Tibial nerve (tissue), 4 donors: ENCODE results near the gene ABI3BP. TPM values are rescaled to one million over a fixed set of nuclear protein-coding genes. Genes with fewer than 3 reads are reported as not detected.

Experiments
- DNase-seq, 2 donors: peaks; one replicate each; pipeline ENCODE4 v3.0.0-alpha.2; 2019; ENCODE audit warnings: low spot score in 2 of 2
- H3K27ac ChIP-seq, 4 donors: fragments of 200-600 bp; sonication (generic) in 3 of 4; one replicate each; pipeline ENCODE4 v1.5.1; 2017 to 2019; ENCODE audit warnings: mild to moderate bottlenecking in 1 of 4
- H3K27me3 ChIP-seq, 2 donors: fragments of 200-600 bp; sonication (generic) in 1 of 2; one replicate each; pipeline versions ENCODE4 v1.5.1 to v1.6.0; 2017 to 2019
- H3K36me3 ChIP-seq, 3 donors: fragments of 200-600 bp; sonication (generic); one replicate each; pipeline ENCODE4 v1.5.1; 2018 to 2019
- H3K4me1 ChIP-seq, 4 donors: fragments of 200-600 bp; sonication (generic) in 3 of 4; one replicate each; pipeline ENCODE4 v1.5.1; 2017 to 2019
- H3K4me3 ChIP-seq, 4 donors: fragments of 200-600 bp; sonication (generic) in 3 of 4; one replicate each; pipeline ENCODE4 v1.5.1; 2017 to 2019; ENCODE audit warnings: mild to moderate bottlenecking in 1 of 4, moderate library complexity in 1 of 4
- H3K9me3 ChIP-seq, 4 donors: fragments of 200-600 bp; sonication (generic) in 3 of 4; one replicate each; pipeline ENCODE4 v1.5.1; 2017 to 2019
- EP300 ChIP-seq, 2 donors: sonication (generic); formaldehyde crosslinking; IDR thresholded peaks; one replicate each; pipeline ENCODE4 v1.6.1; 2017; ENCODE audit warnings: antibody characterized with exemption in 2 of 2, mild to moderate bottlenecking in 1 of 2
- POLR2A ChIP-seq, 2 donors: fragments of 450-650 bp; IDR thresholded peaks; one replicate each; pipeline ENCODE4 v1.6.1; 2017; ENCODE audit warnings: antibody characterized with exemption in 2 of 2, mild to moderate bottlenecking in 2 of 2, moderate library complexity in 2 of 2
- WGBS, 2 donors: methylation state at CpG; one replicate each; pipeline ENCODE4 v1.1.5; 2018; 5-methylcytosine and 5-hydroxymethylcytosine counted together
- total RNA-seq, 4 donors: library from RNA; depleted of rRNA; stranded (reverse); fragments of >200 nt; gene quantifications; one replicate each; pipeline ENCODE4 v1.1.0, GENCODE V29; 2016
- TF ChIP-seq, protein P1 (sequence below), 5 experiments: fragments of 200-600 bp in 3 of 5; fragments of 450-650 bp in 2 of 5; sonication (generic) in 3 of 5; IDR thresholded peaks; one replicate each; pipeline ENCODE4 v1.5.1; 2016 to 2019; ENCODE audit warnings: antibody characterized with exemption in 5 of 5, mild to moderate bottlenecking in 3 of 5, moderate library complexity in 2 of 5

ABI3BP gene
- total RNA-seq, 4 donors from 2014 or later, result 39.6 to 189 (median 139) TPM

DNA sequence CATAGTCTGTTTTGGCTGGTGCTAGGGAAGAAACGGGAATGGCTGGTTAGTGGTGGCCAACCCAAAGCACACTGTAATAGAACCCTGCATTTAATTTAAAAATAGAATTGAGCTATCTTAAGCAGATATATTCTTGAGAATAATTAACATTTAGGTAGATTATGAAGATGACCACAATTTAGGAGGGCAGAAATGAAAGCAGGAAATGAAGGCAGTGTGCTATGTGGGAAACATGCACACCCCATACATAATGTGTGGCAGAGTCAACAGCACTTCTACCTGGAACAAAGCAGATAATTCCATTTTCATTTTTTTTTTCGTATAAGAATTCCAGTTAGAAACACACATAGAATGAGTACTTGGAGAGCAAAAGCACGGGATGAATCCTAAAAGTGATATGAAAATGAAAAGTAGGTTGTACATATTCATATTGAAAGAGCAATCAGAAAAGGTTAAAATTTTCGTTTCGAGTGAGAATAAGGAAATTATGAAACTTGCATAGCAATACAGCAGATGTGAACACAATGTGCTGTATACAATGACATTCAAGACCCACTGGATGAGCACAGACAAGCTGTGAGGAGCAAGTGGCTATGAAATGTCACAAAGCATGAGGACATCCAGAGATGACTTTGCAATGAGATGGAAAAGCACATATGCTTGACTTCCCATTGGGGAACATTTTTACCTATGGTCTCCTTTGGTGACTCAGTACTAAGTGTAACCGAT is 181.3 kb downstream of the ABI3BP start:
- 85 to 89% methylated on average over 6 of the region's 6 CpGs for WGBS, 2 donors
- peaks cover 0 to 5% (median 0%) of the 10 kb centered on the region in 3 donors for H3K36me3 ChIP-seq
- H3K4me1 ChIP-seq, result no peaks in the 10 kb centered on the region
- no peak overlapping the region for H3K27ac ChIP-seq
- H3K27me3 ChIP-seq, result no peaks in the 10 kb centered on the region
- no peak overlapping the region for H3K4me3 ChIP-seq
- DNase-seq, result no peak
- TF ChIP-seq, protein P1, sequence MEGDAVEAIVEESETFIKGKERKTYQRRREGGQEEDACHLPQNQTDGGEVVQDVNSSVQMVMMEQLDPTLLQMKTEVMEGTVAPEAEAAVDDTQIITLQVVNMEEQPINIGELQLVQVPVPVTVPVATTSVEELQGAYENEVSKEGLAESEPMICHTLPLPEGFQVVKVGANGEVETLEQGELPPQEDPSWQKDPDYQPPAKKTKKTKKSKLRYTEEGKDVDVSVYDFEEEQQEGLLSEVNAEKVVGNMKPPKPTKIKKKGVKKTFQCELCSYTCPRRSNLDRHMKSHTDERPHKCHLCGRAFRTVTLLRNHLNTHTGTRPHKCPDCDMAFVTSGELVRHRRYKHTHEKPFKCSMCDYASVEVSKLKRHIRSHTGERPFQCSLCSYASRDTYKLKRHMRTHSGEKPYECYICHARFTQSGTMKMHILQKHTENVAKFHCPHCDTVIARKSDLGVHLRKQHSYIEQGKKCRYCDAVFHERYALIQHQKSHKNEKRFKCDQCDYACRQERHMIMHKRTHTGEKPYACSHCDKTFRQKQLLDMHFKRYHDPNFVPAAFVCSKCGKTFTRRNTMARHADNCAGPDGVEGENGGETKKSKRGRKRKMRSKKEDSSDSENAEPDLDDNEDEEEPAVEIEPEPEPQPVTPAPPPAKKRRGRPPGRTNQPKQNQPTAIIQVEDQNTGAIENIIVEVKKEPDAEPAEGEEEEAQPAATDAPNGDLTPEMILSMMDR (IDR thresholded peaks at IDR 0.05), result no peak
- TF ChIP-seq EP300 (IDR thresholded peaks at IDR 0.05) (no peak), POLR2A (IDR thresholded peaks at IDR 0.05) (no peak)
- H3K9me3 ChIP-seq, result no peaks in the 10 kb centered on the region

DNA sequence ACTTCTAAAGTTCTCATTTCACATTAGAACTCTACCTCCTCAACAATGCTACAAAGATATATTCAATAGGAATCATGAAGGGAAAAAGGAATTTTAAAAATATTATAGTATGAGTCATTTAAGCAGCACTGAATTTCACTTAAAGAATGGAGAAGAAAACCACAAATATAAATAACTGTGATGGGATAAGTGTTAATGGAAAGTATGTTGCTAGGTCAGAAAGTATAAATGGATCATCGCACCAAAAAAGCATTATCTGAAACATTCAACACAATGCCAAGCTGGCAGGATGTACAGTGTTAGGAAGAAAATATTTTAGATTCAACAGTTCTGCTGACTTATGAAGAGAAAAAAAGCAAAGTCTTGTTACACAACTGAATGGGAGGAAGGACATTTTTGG is 182.6 kb downstream of the ABI3BP start:
- no peak overlapping the region for H3K27ac ChIP-seq
- 74 to 93% methylated on average over 1 of the region's 1 CpG for WGBS, 2 donors
- no peaks in the 10 kb centered on the region for H3K27me3 ChIP-seq
- TF ChIP-seq EP300 (IDR thresholded peaks at IDR 0.05), result no peak
- TF ChIP-seq POLR2A (IDR thresholded peaks at IDR 0.05), result no peak
- TF ChIP-seq, protein P1 (IDR thresholded peaks at IDR 0.05), result no peak
- peaks cover 0 to 5% (median 0%) of the 10 kb centered on the region in 3 donors for H3K36me3 ChIP-seq
- DNase-seq, result no peak
- no peak overlapping the region for H3K4me3 ChIP-seq
- no peaks in the 10 kb centered on the region for H3K9me3 ChIP-seq
- H3K4me1 ChIP-seq, result no peaks in the 10 kb centered on the region

DNA sequence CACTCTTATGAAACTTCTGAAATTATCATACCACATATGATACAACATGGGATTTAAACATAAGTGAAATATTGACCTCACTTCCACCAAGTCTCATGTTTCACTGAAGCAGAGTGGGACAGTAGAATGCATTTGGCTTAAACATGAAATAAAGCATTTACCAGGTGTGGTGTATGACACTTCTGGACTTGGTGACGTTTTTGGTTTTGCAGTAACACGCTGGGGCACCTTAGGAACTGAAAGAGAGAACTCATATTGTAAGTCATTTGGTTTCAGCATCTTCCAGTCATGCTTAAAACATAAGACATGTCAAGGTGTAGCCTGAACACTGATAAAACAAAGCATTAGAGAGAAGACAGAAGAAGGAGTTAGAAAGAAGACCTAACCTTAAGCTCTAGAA is 188.6 kb downstream of the ABI3BP start:
- peaks cover 0 to 4% (median 0%) of the 10 kb centered on the region in 3 donors for H3K36me3 ChIP-seq
- no peaks in the 10 kb centered on the region for H3K9me3 ChIP-seq
- H3K27me3 ChIP-seq, result no peaks in the 10 kb centered on the region
- H3K4me1 ChIP-seq, result no peaks in the 10 kb centered on the region
- 77% methylated on average over 2 of the region's 2 CpGs for WGBS, 2 donors
- no peak for DNase-seq
- TF ChIP-seq POLR2A (IDR thresholded peaks at IDR 0.05), result no peak
- TF ChIP-seq EP300 (IDR thresholded peaks at IDR 0.05), result no peak
- TF ChIP-seq, protein P1 (IDR thresholded peaks at IDR 0.05), result no peak
- H3K27ac ChIP-seq, result no peak overlapping the region
- H3K4me3 ChIP-seq, result no peak overlapping the region

DNA sequence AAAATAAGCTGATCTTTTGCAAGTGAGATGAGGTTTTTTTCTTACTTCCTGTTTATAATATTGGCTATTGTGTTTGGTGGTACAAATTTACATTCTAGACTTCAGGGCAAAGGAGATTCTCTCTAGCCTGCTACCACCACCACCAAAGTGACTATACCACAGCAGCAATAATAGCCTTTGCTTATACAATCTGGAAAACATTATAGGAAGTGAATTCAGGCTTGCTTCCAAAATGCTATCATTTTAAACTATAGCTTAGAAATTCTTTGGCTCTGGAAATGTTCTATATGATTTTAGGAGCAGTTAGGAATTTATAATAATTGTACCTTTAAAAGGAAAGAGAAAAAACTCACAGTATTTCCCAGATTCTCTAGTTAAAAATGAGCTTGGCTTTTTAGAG is 189.5 kb downstream of the ABI3BP start:
- TF ChIP-seq, protein P1 (IDR thresholded peaks at IDR 0.05), result no peak
- TF ChIP-seq EP300 (IDR thresholded peaks at IDR 0.05), result no peak
- TF ChIP-seq POLR2A (IDR thresholded peaks at IDR 0.05), result no peak
- H3K27me3 ChIP-seq, result no peaks in the 10 kb centered on the region
- H3K36me3 ChIP-seq, result peaks cover 0 to 4% (median 0%) of the 10 kb centered on the region in 3 donors
- DNase-seq, result no peak
- no peak overlapping the region for H3K27ac ChIP-seq
- H3K4me3 ChIP-seq, result no peak overlapping the region
- H3K9me3 ChIP-seq, result no peaks in the 10 kb centered on the region
- no peaks in the 10 kb centered on the region for H3K4me1 ChIP-seq

DNA sequence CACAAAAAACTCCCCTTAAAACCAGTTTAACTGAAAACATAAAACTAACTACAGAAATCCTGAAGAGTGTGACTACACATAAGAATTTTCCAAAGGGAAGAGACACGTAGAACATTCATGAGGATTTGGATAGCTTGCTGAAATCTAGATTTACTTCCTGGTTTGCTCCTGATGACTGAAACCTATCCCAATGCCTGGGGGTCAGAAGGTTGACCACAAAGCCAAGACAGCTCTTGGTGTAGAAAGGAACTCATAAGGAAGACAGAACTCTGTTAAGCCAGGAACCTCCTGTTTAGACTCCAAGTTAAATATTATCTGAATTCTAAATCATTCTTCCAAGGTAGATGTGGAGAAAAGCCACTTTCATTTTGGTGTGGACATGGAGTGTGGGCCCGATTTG is 191.1 kb downstream of the ABI3BP start:
- H3K27me3 ChIP-seq, result no peaks in the 10 kb centered on the region
- peaks cover 0 to 4% (median 0%) of the 10 kb centered on the region in 3 donors for H3K36me3 ChIP-seq
- DNase-seq, result no peak
- TF ChIP-seq, protein P1 (IDR thresholded peaks at IDR 0.05), result no peak
- TF ChIP-seq POLR2A (IDR thresholded peaks at IDR 0.05), result no peak
- no peak for TF ChIP-seq EP300 (IDR thresholded peaks at IDR 0.05)
- WGBS, 2 donors, result 79 to 90% methylated on average over 2 of the region's 2 CpGs
- no peaks in the 10 kb centered on the region for H3K9me3 ChIP-seq
- no peak overlapping the region for H3K27ac ChIP-seq
- no peaks in the 10 kb centered on the region for H3K4me1 ChIP-seq
- H3K4me3 ChIP-seq, result no peak overlapping the region
